Measurements from ENCODE around the gene HHLA2. TPM values are rescaled to one million over a fixed set of nuclear protein-coding genes. Genes with fewer than 3 reads are reported as not detected.

Gene HHLA2
- polyA plus RNA-seq, 3 donors = 0.13 TPM; not detected in 2

DNA sequence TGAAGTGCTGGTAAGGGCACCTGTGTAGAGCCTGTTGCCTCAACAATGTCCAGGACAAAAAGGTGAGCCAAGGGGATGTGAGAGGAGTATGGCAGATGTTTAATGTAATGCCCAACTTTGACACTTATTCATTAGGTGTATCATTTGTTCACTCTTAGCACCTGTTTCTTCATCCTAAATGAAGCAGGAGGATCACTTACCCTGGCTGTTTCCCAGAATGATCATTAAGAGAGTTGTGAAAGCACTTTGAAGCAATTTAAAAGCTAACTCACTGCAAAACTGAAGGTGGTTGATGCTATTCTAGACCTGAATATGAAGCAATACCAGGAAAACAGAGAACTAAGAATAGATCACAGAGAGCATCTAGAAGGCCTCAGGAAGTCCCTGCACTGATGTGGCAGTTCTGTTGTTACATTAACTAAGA, 3.4 kb upstream of the HHLA2 start:
- Histone ChIP-seq H3K27ac (ENCODE audit: low read depth in 1 of 2, low read length in 2 of 2) (peak overlapping the region in 1 of 2 donors; percentile 56), H3K79me2 (ENCODE audit: insufficient read depth, low read length) (no peaks in the 10 kb centered on the region), H3K9me3 (replicated peaks in 1 of 2; ENCODE audit: control insufficient read depth in 1 of 2, insufficient read depth in 1 of 2, low read length in 2 of 2) (no peaks in the 10 kb centered on the region), H3K4me3 (replicated peaks in 1 of 3; ENCODE audit: low read depth in 2 of 3, low read length in 3 of 3) (no peak overlapping the region), H4K20me1 (ENCODE audit: insufficient read depth, low read length) (no peaks in the 10 kb centered on the region), H2AFZ (ENCODE audit: insufficient read depth, low read depth, low read length, poor library complexity, severe bottlenecking) (no peak overlapping the region), H3K4me1 (ENCODE audit: control insufficient read depth in 1 of 2, insufficient read depth in 2 of 2, low read length in 2 of 2) (peaks cover 43 to 44% of the 10 kb centered on the region in 2 donors), H3K9ac (ENCODE audit: insufficient read depth, low read length, poor library complexity, severe bottlenecking) (no peak overlapping the region), H3K4me2 (replicated peaks; ENCODE audit: extremely low read depth, low read length, poor library complexity, severe bottlenecking) (no peak overlapping the region), H3K36me3 (replicated peaks in 1 of 2; ENCODE audit: control insufficient read depth in 1 of 2, insufficient read depth in 2 of 2, low read length in 2 of 2) (no peaks in the 10 kb centered on the region), H3K27me3 (ENCODE audit: control insufficient read depth in 2 of 2, insufficient read depth in 2 of 2, low read length in 2 of 2) (no peaks in the 10 kb centered on the region)
- DNase-seq = peak in 1 of 3 donors; percentile 54
- intact Hi-C loops (cut with micrococcal nuclease) = no loop called here
- Mint-ChIP-seq H3K4me3 (no peak overlapping the region), H3K4me1 (peaks cover 44% of the 10 kb centered on the region), H3K27me3 (ENCODE audit: low read depth in 3 of 3) (peaks cover 0 to 3% (median 0%) of the 10 kb centered on the region in 3 donors), H3K36me3 (no peaks in the 10 kb centered on the region), H3K9me3 (peaks cover 0 to 9% (median 3%) of the 10 kb centered on the region in 7 donors), H3K27ac (peak overlapping the region; percentile 38 to 94 (median 77))
- TF ChIP-seq, protein P1, sequence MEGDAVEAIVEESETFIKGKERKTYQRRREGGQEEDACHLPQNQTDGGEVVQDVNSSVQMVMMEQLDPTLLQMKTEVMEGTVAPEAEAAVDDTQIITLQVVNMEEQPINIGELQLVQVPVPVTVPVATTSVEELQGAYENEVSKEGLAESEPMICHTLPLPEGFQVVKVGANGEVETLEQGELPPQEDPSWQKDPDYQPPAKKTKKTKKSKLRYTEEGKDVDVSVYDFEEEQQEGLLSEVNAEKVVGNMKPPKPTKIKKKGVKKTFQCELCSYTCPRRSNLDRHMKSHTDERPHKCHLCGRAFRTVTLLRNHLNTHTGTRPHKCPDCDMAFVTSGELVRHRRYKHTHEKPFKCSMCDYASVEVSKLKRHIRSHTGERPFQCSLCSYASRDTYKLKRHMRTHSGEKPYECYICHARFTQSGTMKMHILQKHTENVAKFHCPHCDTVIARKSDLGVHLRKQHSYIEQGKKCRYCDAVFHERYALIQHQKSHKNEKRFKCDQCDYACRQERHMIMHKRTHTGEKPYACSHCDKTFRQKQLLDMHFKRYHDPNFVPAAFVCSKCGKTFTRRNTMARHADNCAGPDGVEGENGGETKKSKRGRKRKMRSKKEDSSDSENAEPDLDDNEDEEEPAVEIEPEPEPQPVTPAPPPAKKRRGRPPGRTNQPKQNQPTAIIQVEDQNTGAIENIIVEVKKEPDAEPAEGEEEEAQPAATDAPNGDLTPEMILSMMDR (IDR thresholded peaks at IDR 0.05) = no peak

DNA sequence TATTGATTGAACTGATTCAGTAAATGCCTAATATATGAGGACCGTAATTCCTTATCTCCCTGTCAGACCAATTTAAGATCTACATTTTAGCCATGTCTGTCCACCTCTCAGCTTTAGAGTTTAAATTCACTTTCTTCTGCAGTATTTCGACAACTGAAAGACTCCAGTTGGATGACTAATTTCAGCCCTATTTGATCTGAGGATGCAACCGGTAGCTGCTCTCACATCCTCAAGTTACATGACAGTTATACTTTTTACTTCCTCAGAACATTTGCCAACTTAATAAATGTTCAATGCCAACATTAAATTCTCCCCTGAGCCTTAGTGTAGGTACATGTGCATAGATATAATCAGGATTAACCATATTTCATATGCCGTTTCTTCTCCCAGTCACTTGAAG, 2.5 kb upstream of the HHLA2 start:
- Histone ChIP-seq H3K36me3 (replicated peaks in 1 of 2; ENCODE audit: control insufficient read depth in 1 of 2, insufficient read depth in 2 of 2, low read length in 2 of 2) (no peaks in the 10 kb centered on the region), H3K27me3 (ENCODE audit: control insufficient read depth in 2 of 2, insufficient read depth in 2 of 2, low read length in 2 of 2) (no peaks in the 10 kb centered on the region), H3K9me3 (replicated peaks in 1 of 2; ENCODE audit: control insufficient read depth in 1 of 2, insufficient read depth in 1 of 2, low read length in 2 of 2) (no peaks in the 10 kb centered on the region), H3K27ac (ENCODE audit: low read depth in 1 of 2, low read length in 2 of 2) (peak overlapping the region in 1 of 2 donors; percentile 56), H3K79me2 (ENCODE audit: insufficient read depth, low read length) (no peaks in the 10 kb centered on the region), H2AFZ (ENCODE audit: insufficient read depth, low read depth, low read length, poor library complexity, severe bottlenecking) (no peak overlapping the region), H3K4me2 (replicated peaks; ENCODE audit: extremely low read depth, low read length, poor library complexity, severe bottlenecking) (peak overlapping the region; percentile 6), H4K20me1 (ENCODE audit: insufficient read depth, low read length) (no peaks in the 10 kb centered on the region), H3K4me1 (ENCODE audit: control insufficient read depth in 1 of 2, insufficient read depth in 2 of 2, low read length in 2 of 2) (peaks cover 43 to 44% of the 10 kb centered on the region in 2 donors), H3K4me3 (replicated peaks in 1 of 3; ENCODE audit: low read depth in 2 of 3, low read length in 3 of 3) (no peak overlapping the region), H3K9ac (ENCODE audit: insufficient read depth, low read length, poor library complexity, severe bottlenecking) (no peak overlapping the region)
- intact Hi-C loops (cut with micrococcal nuclease) = no loop called here
- Mint-ChIP-seq H3K4me1 (peaks cover 44% of the 10 kb centered on the region), H3K4me3 (peak overlapping the region in 1 of 2 donors; percentile 30), H3K27ac (peak overlapping the region in 5 of 7 donors; percentile 49 to 94 (median 79)), H3K27me3 (ENCODE audit: low read depth in 3 of 3) (peaks cover 0 to 3% (median 0%) of the 10 kb centered on the region in 3 donors), H3K9me3 (peaks cover 0 to 9% (median 3%) of the 10 kb centered on the region in 7 donors), H3K36me3 (no peaks in the 10 kb centered on the region)
- DNase-seq = peak; percentile 55 to 82 (median 68)
- TF ChIP-seq, protein P1 (IDR thresholded peaks at IDR 0.05) = no peak
- 0% methylated on average over 1 of the region's 4 CpGs for WGBS (ENCODE audit: insufficient coverage)
